ENCODE results near the gene SLC26A8. TPM values are rescaled to one million over a fixed set of nuclear protein-coding genes. Genes with fewer than 3 reads are reported as not detected.
A peak's percentile ranks its signal among the peaks of the same experiment; 100 is the strongest.
"Not testable (repeated sequence)": the region's sequence is repeated elsewhere in the genome, so short reads cannot be mapped to it uniquely, and the experiment has no call there.

Gene SLC26A8
- total RNA-seq, 1 donor from 2014 or later: 0.04 TPM

- ATAC-seq: no peak
Observed at GRCh38 chr6:35911871-35912653, 112.4 kb downstream of the SLC26A8 start.

DNA sequence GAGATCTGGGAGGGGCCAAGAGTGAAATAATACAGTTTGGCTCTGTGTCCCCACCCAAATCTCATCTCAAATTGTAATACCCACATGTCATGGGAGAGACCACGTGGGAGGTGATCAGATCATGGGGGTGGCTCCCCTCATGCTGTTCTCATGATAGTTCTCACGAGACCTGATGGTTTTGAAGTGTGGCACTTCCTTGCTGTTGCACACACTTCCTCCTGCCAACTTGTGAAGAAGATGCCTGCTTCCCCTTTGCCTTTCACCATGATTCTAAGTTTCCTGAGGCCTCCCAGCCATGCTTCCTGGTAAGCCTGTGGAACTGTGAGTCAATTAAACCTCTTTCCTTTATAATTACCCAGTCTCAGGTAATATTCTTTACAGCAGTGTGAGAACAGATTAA, 114.9 kb downstream of the SLC26A8 start:
- ATAC-seq: not testable (repeated sequence)

DNA sequence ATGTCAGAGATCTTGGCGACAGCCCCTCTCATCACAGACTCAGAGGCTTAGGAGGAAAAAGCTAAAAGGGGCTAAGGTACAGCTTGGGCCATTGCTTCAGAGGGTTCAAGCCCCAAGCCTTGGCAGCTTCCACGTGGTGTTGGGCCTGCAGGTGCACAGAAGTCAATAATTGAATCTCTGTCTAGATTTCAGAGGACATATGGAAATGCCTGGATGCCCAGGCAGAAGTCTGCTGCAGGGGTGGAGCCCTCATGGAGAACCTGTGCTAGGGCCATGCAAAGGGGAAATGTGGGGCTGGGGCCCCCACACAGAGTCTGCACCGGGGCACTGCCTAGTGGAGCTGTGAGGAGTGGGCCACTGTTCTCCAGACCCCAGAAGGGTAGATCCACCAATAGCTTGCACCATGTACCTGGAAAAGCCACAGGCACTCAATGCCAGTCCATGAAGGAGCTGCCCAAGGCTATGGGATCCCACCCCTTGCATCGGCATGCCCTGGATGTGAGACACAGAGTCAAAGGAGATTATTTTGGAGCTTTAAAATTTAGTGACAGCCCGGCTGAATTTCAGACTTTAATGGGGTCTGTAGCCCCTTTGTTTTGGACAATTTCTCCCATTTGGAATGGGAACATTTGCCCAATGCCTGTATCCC, 115.6 kb downstream of the SLC26A8 start:
- ATAC-seq: not testable (repeated sequence)

DNA sequence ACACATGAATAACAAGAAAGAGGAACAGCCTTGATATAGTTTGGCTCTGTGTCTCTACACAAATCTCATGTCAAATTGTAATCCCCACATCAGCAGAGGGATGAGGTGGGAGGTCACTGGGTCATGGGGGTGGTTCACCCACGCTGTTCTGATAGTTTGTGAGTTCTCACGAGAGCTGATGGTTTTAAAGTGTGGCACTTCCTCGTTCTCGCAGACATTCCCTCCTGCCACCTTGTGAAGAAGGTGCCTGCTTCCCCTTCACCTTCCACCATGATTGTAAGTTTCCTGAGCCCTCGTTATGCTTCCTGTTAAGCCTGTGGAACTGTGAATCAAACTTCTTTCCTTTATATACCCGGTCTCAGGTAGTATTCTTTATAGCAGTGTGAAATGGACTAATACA, 116.7 kb downstream of the SLC26A8 start:
- no peak for ATAC-seq

DNA sequence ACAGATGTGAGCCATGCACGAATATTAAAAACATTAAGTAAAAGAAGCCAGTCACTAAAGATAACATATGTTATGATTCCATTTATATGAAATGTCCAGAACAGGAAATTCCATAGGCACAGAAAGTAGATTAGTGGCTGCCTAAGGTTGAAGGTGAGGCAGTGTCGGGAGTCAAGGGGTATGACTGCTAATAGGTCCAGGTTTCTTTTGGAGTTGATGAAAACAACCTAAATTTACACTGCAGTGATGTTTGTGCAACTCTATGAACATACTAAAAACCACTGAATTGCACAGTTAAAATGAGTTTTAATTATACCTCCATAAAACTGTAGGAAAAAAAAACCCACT, 118.0 kb downstream of the SLC26A8 start:
- ATAC-seq: no peak

DNA sequence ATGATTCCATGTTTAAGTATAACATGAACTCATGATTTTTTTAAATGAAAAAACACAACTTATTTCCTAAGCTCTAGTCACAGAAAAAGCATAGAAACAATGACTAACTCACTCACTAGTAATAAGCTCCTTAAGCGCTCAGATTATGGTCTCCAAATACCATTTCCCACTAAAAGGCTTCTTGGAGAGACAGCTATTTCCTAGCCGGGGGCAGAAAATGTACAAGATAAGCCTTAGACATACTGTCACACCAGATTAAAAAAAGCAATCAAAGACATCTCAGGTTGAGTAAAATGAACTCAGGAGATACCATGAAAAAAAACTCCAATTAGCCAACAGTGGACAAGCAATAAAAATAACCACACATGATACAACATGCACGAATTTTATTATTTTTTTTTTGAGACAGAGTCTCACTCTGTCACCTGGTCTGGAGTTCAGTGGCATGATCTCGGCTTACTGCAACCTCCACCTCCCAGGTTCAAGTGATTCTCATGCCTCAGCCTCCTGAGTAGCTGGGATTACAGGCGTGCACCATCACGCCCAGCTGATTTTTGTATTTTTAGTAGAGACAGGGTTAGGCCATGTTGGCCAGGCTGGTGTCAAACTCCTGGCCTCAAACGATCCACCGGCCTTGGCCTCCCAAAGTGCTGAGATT, 118.5 kb downstream of the SLC26A8 start:
- no peak for ATAC-seq

GRCh38 chr6:35905141-35905785, 119.2 kb downstream of the SLC26A8 start:
- no peak for ATAC-seq

DNA sequence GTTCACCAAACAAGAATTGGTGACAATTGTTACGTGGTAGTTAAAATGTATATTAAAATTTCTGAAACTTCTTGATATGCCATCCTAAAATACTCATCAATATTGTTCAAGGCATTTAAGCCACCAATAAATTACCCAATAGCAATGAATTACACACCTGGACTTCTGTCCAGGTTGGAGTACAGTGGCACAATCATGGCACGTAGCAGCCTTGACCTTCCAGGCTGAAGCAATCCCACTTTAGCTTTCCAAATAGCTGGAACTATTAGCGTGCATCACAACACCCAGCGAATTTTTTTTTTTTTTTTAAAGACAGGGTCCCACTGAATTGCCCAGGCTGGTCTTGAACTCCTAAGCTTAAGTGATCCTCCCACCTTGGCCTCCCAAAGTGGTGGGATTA, 120.8 kb downstream of the SLC26A8 start:
- no peak for ATAC-seq

- ATAC-seq: no peak
Observed at GRCh38 chr6:35900448-35900847, 124.0 kb downstream of the SLC26A8 start.

DNA sequence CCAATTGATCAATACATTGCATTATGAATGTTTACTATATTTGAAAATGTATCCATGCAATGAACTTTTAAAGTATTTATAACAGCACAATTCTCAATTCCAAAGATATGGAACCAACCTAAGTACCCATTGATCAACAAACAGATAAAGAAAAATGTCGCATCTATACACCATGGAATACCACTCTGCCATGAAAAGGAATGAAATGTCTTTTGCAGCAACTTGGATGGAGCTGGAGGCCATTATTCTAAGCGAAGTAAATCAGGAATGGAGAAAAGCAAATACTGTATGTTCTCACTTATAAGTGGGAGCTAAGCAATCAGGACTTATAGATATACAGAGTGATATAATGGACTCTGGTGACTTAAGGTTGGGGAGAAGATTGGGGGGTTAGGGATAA, 126.4 kb downstream of the SLC26A8 start:
- ATAC-seq: no peak

DNA sequence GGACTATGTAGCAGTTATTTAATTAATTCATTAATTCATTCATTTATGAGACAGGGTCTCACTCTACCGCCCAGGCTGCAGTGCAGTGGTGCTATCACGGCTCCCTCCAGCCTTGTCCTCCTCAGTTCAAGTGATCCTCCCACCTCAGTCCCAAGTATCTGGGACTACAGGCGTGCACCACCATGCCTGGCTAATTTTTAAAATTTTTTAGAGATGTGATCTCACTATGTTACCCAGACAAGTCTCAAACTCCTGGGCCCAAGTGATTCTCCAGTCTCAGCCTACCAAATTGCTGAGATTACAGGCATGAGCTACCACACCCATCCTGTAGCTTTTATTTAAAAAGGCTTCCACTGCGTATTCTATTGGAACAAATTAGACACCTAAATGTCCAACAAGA, 127.0 kb downstream of the SLC26A8 start:
- ATAC-seq: no peak

GRCh38 chr6:35897036-35897435, 127.4 kb downstream of the SLC26A8 start:
- no peak for ATAC-seq

- ATAC-seq: no peak
Observed at GRCh38 chr6:35896228-35896627, 128.2 kb downstream of the SLC26A8 start.

DNA sequence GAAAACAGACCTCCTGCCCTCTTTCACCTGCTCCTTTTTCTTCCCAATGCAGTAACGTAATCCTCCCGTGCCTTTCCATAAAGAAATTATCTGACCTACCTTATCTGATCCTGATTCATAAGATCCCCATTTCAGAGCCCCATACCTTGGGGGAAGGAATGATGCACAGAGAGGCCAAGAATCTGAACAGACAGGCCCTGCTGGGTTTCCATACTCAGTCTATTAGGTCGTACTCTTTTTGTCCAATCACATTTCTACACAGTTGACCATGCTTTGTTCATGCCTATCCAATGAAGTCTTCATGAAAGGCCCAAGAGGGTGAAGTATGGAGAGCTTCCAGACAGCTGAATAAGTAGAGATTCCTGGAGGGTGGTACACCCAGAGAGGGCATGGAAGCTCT, 128.9 kb downstream of the SLC26A8 start:
- ATAC-seq: peak; percentile 56

DNA sequence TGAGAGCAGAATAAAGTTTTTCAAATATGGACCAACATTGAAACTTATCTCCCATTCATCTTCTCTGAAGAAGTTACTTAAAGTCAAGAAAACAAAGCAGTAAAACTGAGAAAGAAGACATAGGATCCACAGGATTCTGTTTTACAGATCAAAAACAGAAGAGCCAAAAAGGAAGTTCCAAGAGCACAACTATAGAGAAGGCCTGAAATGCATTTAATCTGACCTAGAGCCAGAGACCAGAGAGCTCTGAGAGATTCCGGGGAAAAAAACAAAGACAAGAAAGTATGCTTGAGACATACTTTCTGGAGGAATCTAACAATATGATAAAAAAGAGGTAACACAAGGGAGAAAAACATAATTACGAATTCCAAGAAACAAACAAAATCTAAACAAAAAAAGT, 129.7 kb downstream of the SLC26A8 start:
- no peak for ATAC-seq

Other genes starting within 250 kb of the SLC26A8 start
- not detected for gene CLPSL2, start 248.0 kb downstream of the SLC26A8 start, total RNA-seq
- gene CLPSL1, start 243.6 kb downstream of the SLC26A8 start, total RNA-seq: not detected
- not detected for gene CLPS, start 227.3 kb downstream of the SLC26A8 start, total RNA-seq
- gene LHFPL5, start 219.3 kb downstream of the SLC26A8 start, total RNA-seq: not detected
- gene SRPK1, start 103.5 kb downstream of the SLC26A8 start, total RNA-seq: 44.7 TPM
- 39.9 TPM for gene MAPK14, start 3.2 kb upstream of the SLC26A8 start, total RNA-seq
- gene MAPK13, start 105.9 kb upstream of the SLC26A8 start, total RNA-seq: 97.9 TPM
- gene BRPF3, start 172.1 kb upstream of the SLC26A8 start, total RNA-seq: 14.5 TPM
- 0.20 TPM for gene PNPLA1, start 245.4 kb upstream of the SLC26A8 start, total RNA-seq